Neuronal stem cell (in vitro differentiated cells): ENCODE measurements around the gene SLC22A4.

ENCODE experiments used
- DNase-seq: peaks from one replicate; pipeline ENCODE4 v3.0.0-alpha.2; 2013; ENCODE audit warnings: low spot score
- H2AFZ ChIP-seq: one replicate; pipeline ENCODE4 v1.6.1; 2013; ENCODE audit warnings: mild to moderate bottlenecking, low read length, inconsistent platforms
- H2AK5ac ChIP-seq: 2 replicates; pipeline ENCODE4 v1.6.1; 2013; ENCODE audit warnings: low read depth, mild to moderate bottlenecking, inconsistent platforms, low read length, moderate library complexity, mixed read lengths
- H2BK120ac ChIP-seq: 2 replicates; pipeline ENCODE4 v1.6.1; 2013; ENCODE audit warnings: low read depth, mild to moderate bottlenecking, inconsistent platforms, low read length, moderate library complexity, mixed read lengths
- H2BK12ac ChIP-seq: one replicate; pipeline ENCODE4 v1.6.1; 2013; ENCODE audit warnings: low read length, inconsistent platforms
- H2BK15ac ChIP-seq: 2 replicates; pipeline ENCODE4 v1.6.1; 2013; ENCODE audit warnings: mild to moderate bottlenecking, low read length, inconsistent platforms, mixed read lengths
- H2BK5ac ChIP-seq: one replicate; pipeline ENCODE4 v1.6.1; 2013; ENCODE audit warnings: inconsistent platforms, mild to moderate bottlenecking, low read length, moderate library complexity
- H3K14ac ChIP-seq: one replicate; pipeline ENCODE4 v1.6.1; 2013; ENCODE audit warnings: low read length, inconsistent platforms
- H3K18ac ChIP-seq: 2 replicates; pipeline ENCODE4 v1.6.1; 2013; ENCODE audit warnings: low read length, inconsistent platforms
- H3K23ac ChIP-seq: 2 replicates; pipeline ENCODE4 v1.6.1; 2013; ENCODE audit warnings: low read depth, mild to moderate bottlenecking, mixed read lengths, low read length, inconsistent platforms; ENCODE audit not compliant: poor library complexity
- H3K27ac ChIP-seq: replicated peaks from 3 replicates; pipeline ENCODE4 v1.5.1; 2013; ENCODE audit warnings: low read length, inconsistent platforms
- H3K27me3 ChIP-seq, 3 experiments: 2 replicates each; pipeline ENCODE4 v1.6.1; 2013; ENCODE audit warnings: low read length in 3 of 3, mild to moderate bottlenecking in 2 of 3, inconsistent platforms in 1 of 3, low read depth in 1 of 3, mixed read lengths in 1 of 3, moderate library complexity in 1 of 3; ENCODE audit not compliant: control insufficient read depth in 3 of 3, insufficient read depth in 3 of 3
- H3K36me3 ChIP-seq, 2 donors: replicated peaks in 1 of 2; 2 replicates each; pipeline ENCODE4 v1.6.1; 2013; ENCODE audit warnings: low read length in 2 of 2; ENCODE audit not compliant: control insufficient read depth in 2 of 2, insufficient read depth in 2 of 2
- H3K4ac ChIP-seq: 2 replicates; pipeline ENCODE4 v1.6.1; 2013; ENCODE audit warnings: inconsistent platforms, mild to moderate bottlenecking, low read length, moderate library complexity
- H3K4me1 ChIP-seq, 2 donors: 1 replicate in 1 of 2; 2 replicates in 1 of 2; pipeline ENCODE4 v1.6.1; 2013; ENCODE audit warnings: low read length in 2 of 2, low read depth in 1 of 2; ENCODE audit not compliant: control insufficient read depth in 2 of 2, insufficient read depth in 1 of 2
- H3K4me2 ChIP-seq: one replicate; pipeline ENCODE4 v1.6.1; 2013; ENCODE audit warnings: mild to moderate bottlenecking, low read length, inconsistent platforms; ENCODE audit not compliant: insufficient read depth, poor library complexity, severe bottlenecking
- H3K4me3 ChIP-seq, 2 donors: 2 replicates each; pipeline ENCODE4 v1.5.1; 2013; ENCODE audit warnings: low read length in 2 of 2, mild to moderate bottlenecking in 2 of 2, inconsistent platforms in 1 of 2, moderate library complexity in 1 of 2
- H3K79me1 ChIP-seq: one replicate; pipeline ENCODE4 v1.6.1; 2013; ENCODE audit warnings: low read depth, mild to moderate bottlenecking, inconsistent platforms, low read length, moderate library complexity
- H3K9ac ChIP-seq: one replicate; pipeline ENCODE4 v1.6.1; 2013; ENCODE audit warnings: mild to moderate bottlenecking, low read depth, low read length, inconsistent platforms; ENCODE audit not compliant: poor library complexity
- H3K9me3 ChIP-seq, 2 donors: replicated peaks in 1 of 2; 2 replicates each; pipeline versions ENCODE3 to v1.6.1; 2013; ENCODE audit warnings: low read length in 2 of 2, mild to moderate bottlenecking in 2 of 2, inconsistent platforms in 1 of 2, low read depth in 1 of 2, mixed read lengths in 1 of 2, moderate library complexity in 1 of 2; ENCODE audit not compliant: control insufficient read depth in 2 of 2, insufficient read depth in 1 of 2
- H4K8ac ChIP-seq: one replicate; pipeline ENCODE4 v1.6.1; 2013; ENCODE audit warnings: low read depth, mild to moderate bottlenecking, inconsistent platforms, low read length, moderate library complexity
- H4K91ac ChIP-seq: one replicate; pipeline ENCODE4 v1.6.1; 2013; ENCODE audit warnings: low read length, low read depth, mild to moderate bottlenecking, inconsistent platforms; ENCODE audit not compliant: poor library complexity
- WGBS, 2 donors: extraction: QIAGEN DNeasy Blood & Tissue Kit; methylation state at CpG; one replicate each; pipeline ENCODE4 v1.1.7; 2013; ENCODE audit warnings: missing lambda C conversion rate in 2 of 2, mixed read lengths in 1 of 2; ENCODE audit not compliant: insufficient read length in 2 of 2, insufficient replicate concordance in 1 of 2; ENCODE audit errors: extremely low coverage in 2 of 2; 5-methylcytosine and 5-hydroxymethylcytosine counted together

SLC22A4 gene

DNA sequence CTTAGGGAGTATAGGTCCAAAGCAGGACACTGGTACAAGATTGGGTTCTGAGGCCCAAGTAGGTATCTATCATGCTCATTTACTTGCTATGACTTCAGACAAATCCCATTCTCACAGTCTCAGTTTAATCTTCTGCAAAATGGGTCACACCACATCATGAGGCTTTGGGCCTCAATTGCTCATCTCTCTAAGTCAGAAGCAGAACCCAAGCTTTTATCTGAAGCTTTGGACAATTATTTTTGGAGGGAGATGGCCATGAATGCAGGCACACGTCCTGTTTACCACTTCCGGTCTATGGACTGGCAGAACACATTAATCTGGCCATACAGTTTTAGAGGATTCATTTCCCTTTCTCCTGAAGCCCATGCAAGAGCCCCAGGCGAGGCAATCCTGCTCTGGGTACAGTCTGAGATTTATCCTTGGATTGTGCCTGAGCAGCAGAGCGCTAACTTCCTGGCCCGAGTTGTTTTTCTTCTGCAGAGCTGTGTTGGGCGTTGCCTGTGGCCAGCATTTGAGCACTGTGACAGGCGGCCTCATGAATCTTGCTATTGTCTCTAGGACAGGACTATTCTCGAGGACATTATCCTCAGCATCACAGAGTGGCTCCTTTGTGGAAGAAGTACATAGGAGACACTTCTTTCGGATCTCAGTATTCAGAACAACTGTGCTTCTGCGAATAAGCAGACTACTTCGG is 16.1 kb downstream of the SLC22A4 start:
- Histone ChIP-seq H2BK5ac (no peak overlapping the region), H3K36me3 (no peaks in the 10 kb centered on the region), H3K27ac (no peak overlapping the region), H3K9me3 (no peaks in the 10 kb centered on the region), H2BK12ac (no peak overlapping the region), H3K23ac (no peak overlapping the region), H4K91ac (no peak overlapping the region), H3K4me3 (no peak overlapping the region), H3K9ac (no peak overlapping the region), H2BK120ac (no peak overlapping the region), H2AFZ (peak overlapping the region; percentile 45), H3K79me1 (peaks cover 2% of the 10 kb centered on the region), H2BK15ac (no peak overlapping the region), H3K4ac (no peak overlapping the region), H3K27me3 (no peaks in the 10 kb centered on the region), H3K18ac (no peak overlapping the region), H4K8ac (no peak overlapping the region), H2AK5ac (no peak overlapping the region), H3K4me1 (peaks cover 0 to 2% of the 10 kb centered on the region in 2 donors), H3K4me2 (no peak overlapping the region), H3K14ac (no peak overlapping the region)
- no CpG with 5 or more reads among the region's 11 CpGs for WGBS, 2 donors
- DNase-seq = no peak

DNA sequence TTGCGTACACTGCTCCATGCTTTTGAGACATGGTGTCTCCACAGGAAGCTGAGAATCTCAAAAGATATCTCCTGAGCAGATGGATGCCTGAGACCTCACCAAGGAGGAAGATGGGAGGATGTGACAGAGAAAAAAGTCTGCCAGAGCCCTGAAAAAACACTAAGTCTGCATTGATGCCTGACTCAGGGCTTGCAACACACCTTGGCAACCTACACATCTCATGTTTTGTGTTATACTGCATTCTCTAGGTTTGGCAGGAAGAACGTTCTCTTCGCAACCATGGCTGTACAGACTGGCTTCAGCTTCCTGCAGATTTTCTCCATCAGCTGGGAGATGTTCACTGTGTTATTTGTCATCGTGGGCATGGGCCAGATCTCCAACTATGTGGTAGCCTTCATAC is 19.2 kb downstream of the SLC22A4 start:
- Histone ChIP-seq H3K14ac (no peak overlapping the region), H4K91ac (no peak overlapping the region), H2AK5ac (no peak overlapping the region), H3K9ac (no peak overlapping the region), H2BK5ac (no peak overlapping the region), H3K9me3 (no peaks in the 10 kb centered on the region), H2BK12ac (no peak overlapping the region), H3K79me1 (peaks cover 2% of the 10 kb centered on the region), H2AFZ (no peak overlapping the region), H3K18ac (no peak overlapping the region), H3K36me3 (no peaks in the 10 kb centered on the region), H4K8ac (no peak overlapping the region), H3K4me2 (no peak overlapping the region), H2BK15ac (no peak overlapping the region), H3K4me3 (no peak overlapping the region), H3K4ac (no peak overlapping the region), H3K27ac (no peak overlapping the region), H3K4me1 (peaks cover 0 to 4% of the 10 kb centered on the region in 2 donors), H3K23ac (no peak overlapping the region), H3K27me3 (no peaks in the 10 kb centered on the region), H2BK120ac (no peak overlapping the region)
- WGBS, 2 donors = no CpG with 5 or more reads among the region's 4 CpGs
- no peak for DNase-seq

DNA sequence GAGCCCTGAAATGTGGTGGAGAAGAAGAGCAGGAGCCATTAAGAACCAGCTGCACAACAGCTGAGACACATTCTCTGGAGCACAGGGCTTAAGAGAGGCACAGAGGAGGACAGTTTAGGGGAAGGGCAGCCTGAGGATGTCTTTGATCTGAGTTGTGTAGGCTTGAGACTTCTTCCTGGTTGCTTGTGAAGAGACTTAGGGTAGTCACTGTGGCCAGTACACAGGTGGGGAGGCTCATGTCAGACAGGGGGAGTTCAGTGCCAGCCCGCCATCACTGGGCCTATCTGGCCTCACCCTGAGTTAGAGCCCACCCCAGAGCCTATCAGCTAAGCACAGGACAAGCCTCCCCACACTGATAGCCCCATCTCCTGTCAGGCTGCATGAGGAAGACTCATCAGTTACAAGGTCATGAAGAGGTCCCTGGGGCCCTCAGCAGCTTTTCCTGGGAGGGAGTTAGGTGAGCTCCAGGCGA is 19.8 kb downstream of the SLC22A4 start:
- Histone ChIP-seq H2BK15ac (no peak overlapping the region), H2BK5ac (no peak overlapping the region), H2BK120ac (no peak overlapping the region), H3K14ac (no peak overlapping the region), H3K9ac (no peak overlapping the region), H3K4me1 (peaks cover 0 to 4% of the 10 kb centered on the region in 2 donors), H3K27ac (no peak overlapping the region), H3K27me3 (no peaks in the 10 kb centered on the region), H4K8ac (no peak overlapping the region), H3K4me3 (no peak overlapping the region), H3K23ac (no peak overlapping the region), H2BK12ac (no peak overlapping the region), H2AFZ (no peak overlapping the region), H4K91ac (no peak overlapping the region), H3K18ac (no peak overlapping the region), H3K79me1 (peaks cover 2% of the 10 kb centered on the region), H3K4ac (no peak overlapping the region), H3K4me2 (no peak overlapping the region), H2AK5ac (no peak overlapping the region), H3K36me3 (no peaks in the 10 kb centered on the region), H3K9me3 (no peaks in the 10 kb centered on the region)
- WGBS, 2 donors = no CpG with 5 or more reads among the region's 2 CpGs
- no peak for DNase-seq

DNA sequence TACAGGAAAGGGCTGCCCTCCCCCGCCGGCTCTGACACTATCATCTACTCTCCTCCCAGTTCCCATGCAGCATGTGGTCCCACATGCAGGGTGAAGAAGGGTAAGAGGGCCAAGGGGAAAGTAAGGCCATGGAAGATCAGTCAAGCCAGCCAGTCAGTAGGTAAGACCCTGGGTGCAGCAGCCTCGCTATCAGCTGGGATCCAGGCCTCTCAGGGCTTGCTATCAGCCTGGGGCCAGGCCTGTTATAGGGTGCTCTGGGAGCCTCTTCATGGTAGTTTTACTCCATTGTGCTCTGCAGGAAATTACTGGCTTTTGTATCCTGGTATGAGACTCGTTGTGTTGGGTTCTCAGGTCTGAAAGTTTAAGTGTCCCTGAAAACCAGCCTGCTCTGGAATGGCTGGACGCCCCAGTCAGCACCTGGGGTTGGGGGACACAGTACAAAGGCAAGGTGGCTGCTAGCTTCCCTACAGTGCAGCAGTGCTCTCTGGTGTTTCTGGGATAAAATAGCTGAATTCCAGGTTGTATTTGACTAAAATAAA is 21.4 kb downstream of the SLC22A4 start:
- H3K4me2 ChIP-seq = no peak overlapping the region
- no peak overlapping the region for H3K4ac ChIP-seq
- no peak overlapping the region for H4K91ac ChIP-seq
- H2AK5ac ChIP-seq = peak overlapping the region; percentile 60
- no peak overlapping the region for H3K4me3 ChIP-seq
- H3K27ac ChIP-seq = no peak overlapping the region
- H3K27me3 ChIP-seq = no peaks in the 10 kb centered on the region
- H2BK5ac ChIP-seq = no peak overlapping the region
- H2BK12ac ChIP-seq = no peak overlapping the region
- H2AFZ ChIP-seq = no peak overlapping the region
- H2BK120ac ChIP-seq = no peak overlapping the region
- H3K23ac ChIP-seq = no peak overlapping the region
- WGBS, 2 donors = no CpG with 5 or more reads among the region's 5 CpGs
- no peak overlapping the region for H3K14ac ChIP-seq
- no peak for DNase-seq
- H3K9ac ChIP-seq = no peak overlapping the region
- no peak overlapping the region for H2BK15ac ChIP-seq
- H4K8ac ChIP-seq = no peak overlapping the region
- peaks cover 2% of the 10 kb centered on the region for H3K79me1 ChIP-seq
- H3K18ac ChIP-seq = no peak overlapping the region
- peaks cover 0 to 3% of the 10 kb centered on the region in 2 donors for H3K4me1 ChIP-seq
- no peaks in the 10 kb centered on the region for H3K36me3 ChIP-seq
- no peaks in the 10 kb centered on the region for H3K9me3 ChIP-seq
